Stimulated activated CD8-positive, alpha-beta memory T cell treated with anti-CD3 and anti-CD28 coated beads, Interleukin-15, amount 100 ng/mL, for 1 hour (primary cell): ENCODE results near the gene CPNE2.
"Not testable (repeated sequence)": the region's sequence is repeated elsewhere in the genome, so short reads cannot be mapped to it uniquely, and the experiment has no call there.

Source experiments
- DNase-seq: peaks from one replicate; pipeline ENCODE4 v3.0.0-alpha.2; 2020; ENCODE audit warnings: low read depth

Gene CPNE2

GRCh38 chr16:57167538-57167937 is 75.2 kb downstream of the CPNE2 start:
- no peak for DNase-seq

- DNase-seq = no peak
These were observed 75.6 kb downstream of the CPNE2 start for GRCh38 chr16:57167953-57168352.

- DNase-seq = no peak
These were observed 76.9 kb downstream of the CPNE2 start for GRCh38 chr16:57169327-57169726.

- no peak for DNase-seq
These were observed 80.4 kb downstream of the CPNE2 start for GRCh38 chr16:57172721-57173290.

- DNase-seq = no peak
These were observed 83.5 kb downstream of the CPNE2 start for GRCh38 chr16:57175896-57176295.

- DNase-seq = no peak
These were observed 85.8 kb downstream of the CPNE2 start for GRCh38 chr16:57178196-57178595.

- DNase-seq = no peak
These were observed 86.4 kb downstream of the CPNE2 start for GRCh38 chr16:57178793-57179212.

- DNase-seq = no peak
These were observed 86.9 kb downstream of the CPNE2 start for GRCh38 chr16:57179215-57179828.

- no peak for DNase-seq
These were observed 91.7 kb downstream of the CPNE2 start for GRCh38 chr16:57184113-57184512.

GRCh38 chr16:57184887-57185445 is 92.6 kb downstream of the CPNE2 start:
- no peak for DNase-seq

- DNase-seq = peak; percentile 11
These were observed 93.1 kb downstream of the CPNE2 start for GRCh38 chr16:57185446-57185944.

- peak; percentile 97 for DNase-seq
These were observed 93.8 kb downstream of the CPNE2 start, which contains the start of the genes PSME3IP1 and RSPRY1 for GRCh38 chr16:57185945-57186871. PSME3IP1 (minus strand) TSS chr16:57186039; CDS start chr16:57173854, 12,185 bp downstream. RSPRY1 (plus strand) TSS chr16:57186329; CDS start chr16:57204659, 18,330 bp downstream.

- DNase-seq = no peak
These were observed 94.8 kb downstream of the CPNE2 start for GRCh38 chr16:57186872-57187854.

GRCh38 chr16:57187902-57188710 is 95.7 kb downstream of the CPNE2 start:
- not testable (repeated sequence) for DNase-seq

GRCh38 chr16:57188711-57189002 is 96.3 kb downstream of the CPNE2 start:
- no peak for DNase-seq

- DNase-seq = not testable (repeated sequence)
These were observed 97.1 kb downstream of the CPNE2 start for GRCh38 chr16:57189527-57189926.

GRCh38 chr16:57190136-57190535 is 97.8 kb downstream of the CPNE2 start:
- no peak for DNase-seq

- no peak for DNase-seq
These were observed 98.7 kb downstream of the CPNE2 start for GRCh38 chr16:57191056-57191571.

- no peak for DNase-seq
These were observed 99.8 kb downstream of the CPNE2 start for GRCh38 chr16:57192146-57192545.
